ENCODE results near the gene AHCTF1.

Gene AHCTF1

DNA sequence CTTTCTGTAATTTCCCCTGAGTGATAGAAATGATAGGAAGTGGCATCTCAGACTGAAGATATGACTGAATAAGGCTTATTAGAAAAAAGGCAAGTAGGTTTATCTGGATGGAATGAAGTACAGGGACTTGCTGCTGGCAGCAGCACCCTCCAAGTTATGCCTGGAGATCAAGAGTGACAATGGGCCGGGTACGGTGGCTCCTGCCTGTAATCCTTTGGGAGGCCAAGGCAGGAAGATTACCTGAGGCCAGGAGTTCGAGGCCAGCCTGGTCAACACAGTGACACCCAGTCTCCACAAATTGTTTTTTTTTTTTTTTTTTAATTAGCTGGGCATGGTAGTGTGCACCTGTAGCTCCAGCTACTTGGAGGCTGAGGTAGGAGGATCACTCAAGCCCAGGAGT lies 119.8 kb downstream of the AHCTF1 start:
- H3K4me3 ChIP-seq (IDR thresholded peaks at IDR 0.05; ENCODE audit: insufficient read depth, low read depth, low read length), result no peak overlapping the region
- no peaks in the 10 kb centered on the region for H3K79me2 ChIP-seq (ENCODE audit: insufficient read depth, low read depth)
- H3K9ac ChIP-seq, result no peak overlapping the region
- TF ChIP-seq, protein P1, sequence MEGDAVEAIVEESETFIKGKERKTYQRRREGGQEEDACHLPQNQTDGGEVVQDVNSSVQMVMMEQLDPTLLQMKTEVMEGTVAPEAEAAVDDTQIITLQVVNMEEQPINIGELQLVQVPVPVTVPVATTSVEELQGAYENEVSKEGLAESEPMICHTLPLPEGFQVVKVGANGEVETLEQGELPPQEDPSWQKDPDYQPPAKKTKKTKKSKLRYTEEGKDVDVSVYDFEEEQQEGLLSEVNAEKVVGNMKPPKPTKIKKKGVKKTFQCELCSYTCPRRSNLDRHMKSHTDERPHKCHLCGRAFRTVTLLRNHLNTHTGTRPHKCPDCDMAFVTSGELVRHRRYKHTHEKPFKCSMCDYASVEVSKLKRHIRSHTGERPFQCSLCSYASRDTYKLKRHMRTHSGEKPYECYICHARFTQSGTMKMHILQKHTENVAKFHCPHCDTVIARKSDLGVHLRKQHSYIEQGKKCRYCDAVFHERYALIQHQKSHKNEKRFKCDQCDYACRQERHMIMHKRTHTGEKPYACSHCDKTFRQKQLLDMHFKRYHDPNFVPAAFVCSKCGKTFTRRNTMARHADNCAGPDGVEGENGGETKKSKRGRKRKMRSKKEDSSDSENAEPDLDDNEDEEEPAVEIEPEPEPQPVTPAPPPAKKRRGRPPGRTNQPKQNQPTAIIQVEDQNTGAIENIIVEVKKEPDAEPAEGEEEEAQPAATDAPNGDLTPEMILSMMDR (conservative IDR thresholded peaks at IDR 0.05; ENCODE audit: low read depth, low read length), result no peak
- H3K36me3 ChIP-seq (ENCODE audit: insufficient read depth), result no peaks in the 10 kb centered on the region
- H4K20me1 ChIP-seq (ENCODE audit: insufficient read depth), result no peaks in the 10 kb centered on the region
- no peak overlapping the region for H3K4me2 ChIP-seq
- no peaks in the 10 kb centered on the region for H3K4me1 ChIP-seq (ENCODE audit: low read depth, poor library complexity, severe bottlenecking)
- H3K27me3 ChIP-seq (ENCODE audit: insufficient read depth, low read depth), result no peaks in the 10 kb centered on the region
- H3K27ac ChIP-seq, result no peak overlapping the region
- no peak overlapping the region for H2AFZ ChIP-seq (ENCODE audit: low read depth)

DNA sequence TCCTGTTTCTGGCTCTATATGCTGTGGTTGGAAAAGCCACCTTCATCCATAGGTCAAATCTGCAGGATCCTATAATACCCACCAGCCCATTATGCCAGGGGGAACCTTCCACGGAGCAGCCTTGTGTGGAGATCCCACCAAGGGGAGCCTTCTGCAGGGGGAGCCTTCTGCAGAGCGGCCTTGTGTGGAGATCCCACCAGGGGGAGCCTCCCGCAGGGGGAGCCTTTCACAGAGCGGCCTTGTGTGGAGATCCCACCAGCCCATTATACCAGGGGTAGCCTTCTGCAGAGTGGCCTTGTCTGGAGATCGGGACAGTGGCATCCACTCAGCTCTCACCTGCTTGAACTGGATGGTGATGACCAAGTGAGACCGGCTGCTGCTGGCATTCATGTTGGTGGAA lies 122.3 kb downstream of the AHCTF1 start:
- Histone ChIP-seq H3K27ac (no peak overlapping the region), H3K79me2 (ENCODE audit: insufficient read depth, low read depth) (no peaks in the 10 kb centered on the region), H3K27me3 (ENCODE audit: insufficient read depth, low read depth) (no peaks in the 10 kb centered on the region), H3K9ac (no peak overlapping the region), H3K4me2 (no peak overlapping the region), H2AFZ (ENCODE audit: low read depth) (no peak overlapping the region), H3K36me3 (ENCODE audit: insufficient read depth) (no peaks in the 10 kb centered on the region), H3K4me3 (IDR thresholded peaks at IDR 0.05; ENCODE audit: insufficient read depth, low read depth, low read length) (no peak overlapping the region), H3K4me1 (ENCODE audit: low read depth, poor library complexity, severe bottlenecking) (no peaks in the 10 kb centered on the region), H4K20me1 (ENCODE audit: insufficient read depth) (no peaks in the 10 kb centered on the region)
- TF ChIP-seq, protein P1 (conservative IDR thresholded peaks at IDR 0.05; ENCODE audit: low read depth, low read length), result no peak

DNA sequence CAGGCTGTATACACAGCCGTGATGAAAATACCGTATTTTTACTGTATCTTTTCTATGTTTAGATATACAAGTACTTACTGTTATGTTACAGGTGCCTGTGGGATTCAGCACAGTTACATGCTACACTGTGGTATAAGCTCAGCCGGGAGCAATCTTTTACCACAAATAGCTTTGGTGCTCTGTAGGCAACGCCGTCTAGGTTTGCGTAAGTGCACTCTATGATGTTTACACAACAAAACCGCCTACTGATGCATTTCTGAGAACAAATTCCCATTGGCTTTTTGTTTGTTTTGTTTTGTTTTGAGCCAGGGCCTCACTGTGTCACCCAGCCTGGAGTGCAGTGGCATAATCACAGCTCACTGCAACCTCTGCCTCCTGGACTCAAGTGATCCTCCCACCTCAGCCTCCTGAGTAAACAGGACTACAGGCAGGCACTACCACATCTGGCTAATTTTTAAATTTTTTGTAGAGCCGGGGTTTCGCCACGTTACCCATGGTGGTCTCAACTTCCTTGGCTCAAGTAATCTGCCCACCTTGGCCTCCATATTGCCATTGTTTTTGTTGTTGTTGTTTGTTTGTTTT lies 126.5 kb downstream of the AHCTF1 start:
- TF ChIP-seq, protein P1 (conservative IDR thresholded peaks at IDR 0.05; ENCODE audit: low read depth, low read length), result no peak
- no peaks in the 10 kb centered on the region for H3K27me3 ChIP-seq (ENCODE audit: insufficient read depth, low read depth)
- no peak overlapping the region for H3K4me2 ChIP-seq
- H2AFZ ChIP-seq (ENCODE audit: low read depth), result no peak overlapping the region
- no peaks in the 10 kb centered on the region for H3K36me3 ChIP-seq (ENCODE audit: insufficient read depth)
- no peaks in the 10 kb centered on the region for H3K4me1 ChIP-seq (ENCODE audit: low read depth, poor library complexity, severe bottlenecking)
- H3K9ac ChIP-seq, result no peak overlapping the region
- no peak overlapping the region for H3K4me3 ChIP-seq (IDR thresholded peaks at IDR 0.05; ENCODE audit: insufficient read depth, low read depth, low read length)
- H3K27ac ChIP-seq, result no peak overlapping the region
- no peaks in the 10 kb centered on the region for H4K20me1 ChIP-seq (ENCODE audit: insufficient read depth)
- no peaks in the 10 kb centered on the region for H3K79me2 ChIP-seq (ENCODE audit: insufficient read depth, low read depth)

DNA sequence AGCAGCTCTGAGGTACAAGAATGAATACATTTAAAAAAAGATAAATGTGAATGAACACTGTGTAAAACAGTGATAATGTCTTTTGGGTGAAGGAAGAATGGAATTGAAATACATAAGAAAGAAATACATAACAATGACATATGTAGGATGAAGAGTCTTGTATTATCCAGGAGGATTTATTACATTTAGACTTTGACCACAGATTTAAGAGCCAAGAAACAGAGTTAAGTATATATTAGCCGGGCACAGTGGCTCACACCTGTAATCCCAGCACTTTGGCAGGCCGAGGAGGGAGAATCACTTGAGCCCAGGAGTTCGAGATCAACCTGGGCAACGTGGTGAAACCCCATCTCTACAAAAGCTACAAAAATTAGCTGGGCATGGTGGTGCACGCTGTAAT lies 127.9 kb downstream of the AHCTF1 start:
- H3K79me2 ChIP-seq (ENCODE audit: insufficient read depth, low read depth), result no peaks in the 10 kb centered on the region
- no peak overlapping the region for H3K9ac ChIP-seq
- H3K4me2 ChIP-seq, result no peak overlapping the region
- no peaks in the 10 kb centered on the region for H4K20me1 ChIP-seq (ENCODE audit: insufficient read depth)
- no peak overlapping the region for H2AFZ ChIP-seq (ENCODE audit: low read depth)
- TF ChIP-seq, protein P1 (conservative IDR thresholded peaks at IDR 0.05; ENCODE audit: low read depth, low read length), result no peak
- H3K27ac ChIP-seq, result no peak overlapping the region
- no peaks in the 10 kb centered on the region for H3K4me1 ChIP-seq (ENCODE audit: low read depth, poor library complexity, severe bottlenecking)
- no peaks in the 10 kb centered on the region for H3K36me3 ChIP-seq (ENCODE audit: insufficient read depth)
- H3K27me3 ChIP-seq (ENCODE audit: insufficient read depth, low read depth), result no peaks in the 10 kb centered on the region
- H3K4me3 ChIP-seq (IDR thresholded peaks at IDR 0.05; ENCODE audit: insufficient read depth, low read depth, low read length), result no peak overlapping the region
